ENCODE measurements around the gene ULBP2. TPM values are rescaled to one million over a fixed set of nuclear protein-coding genes. Genes with fewer than 3 reads are reported as not detected.
"Not testable (repeated sequence)": the region's sequence is repeated elsewhere in the genome, so short reads cannot be mapped to it uniquely, and the experiment has no call there.

ULBP2 gene
- total RNA-seq, 1 donor, result 2.5 TPM

DNA sequence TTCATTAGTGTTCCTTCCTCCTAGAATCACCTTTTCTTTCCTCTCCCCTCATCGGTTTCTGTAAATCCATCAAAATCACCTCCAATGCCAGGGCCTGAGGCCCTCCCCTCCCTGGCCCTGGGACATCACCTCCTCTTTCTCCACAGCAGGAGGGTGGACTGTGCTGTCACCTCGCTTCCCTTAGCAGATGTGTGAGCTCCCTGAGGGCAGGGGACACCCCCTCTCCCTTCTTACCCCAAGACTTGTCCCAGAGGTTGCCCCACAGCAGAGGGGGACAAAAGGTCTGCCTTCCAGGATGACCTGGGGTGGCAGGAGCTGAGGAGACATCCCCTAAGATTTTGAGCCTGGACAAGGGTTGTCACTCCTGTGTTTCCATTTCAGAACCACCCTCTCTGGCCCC, 27.8 kb downstream of the ULBP2 start:
- DNase-seq (ENCODE audit: insufficient read length, low spot score, missing footprints), result peak; percentile 68
- no peaks in the 10 kb centered on the region for H3K79me2 ChIP-seq (ENCODE audit: insufficient read depth, low read length)
- peaks cover 35% of the 10 kb centered on the region for H3K27me3 ChIP-seq (ENCODE audit: insufficient read depth, low read length)
- no peak overlapping the region for H3K4me3 ChIP-seq (ENCODE audit: insufficient read depth, low read length)
- H3K36me3 ChIP-seq (ENCODE audit: insufficient read depth, low read length), result no peaks in the 10 kb centered on the region
- no peak overlapping the region for H2AFZ ChIP-seq (ENCODE audit: low read length)
- H3K9me3 ChIP-seq (ENCODE audit: low read depth, low read length), result no peaks in the 10 kb centered on the region
- no peaks in the 10 kb centered on the region for H3K4me1 ChIP-seq (ENCODE audit: insufficient read depth, low read length)
- no peak overlapping the region for H3K27ac ChIP-seq (ENCODE audit: low read depth, low read length)
- TF ChIP-seq, protein P1, sequence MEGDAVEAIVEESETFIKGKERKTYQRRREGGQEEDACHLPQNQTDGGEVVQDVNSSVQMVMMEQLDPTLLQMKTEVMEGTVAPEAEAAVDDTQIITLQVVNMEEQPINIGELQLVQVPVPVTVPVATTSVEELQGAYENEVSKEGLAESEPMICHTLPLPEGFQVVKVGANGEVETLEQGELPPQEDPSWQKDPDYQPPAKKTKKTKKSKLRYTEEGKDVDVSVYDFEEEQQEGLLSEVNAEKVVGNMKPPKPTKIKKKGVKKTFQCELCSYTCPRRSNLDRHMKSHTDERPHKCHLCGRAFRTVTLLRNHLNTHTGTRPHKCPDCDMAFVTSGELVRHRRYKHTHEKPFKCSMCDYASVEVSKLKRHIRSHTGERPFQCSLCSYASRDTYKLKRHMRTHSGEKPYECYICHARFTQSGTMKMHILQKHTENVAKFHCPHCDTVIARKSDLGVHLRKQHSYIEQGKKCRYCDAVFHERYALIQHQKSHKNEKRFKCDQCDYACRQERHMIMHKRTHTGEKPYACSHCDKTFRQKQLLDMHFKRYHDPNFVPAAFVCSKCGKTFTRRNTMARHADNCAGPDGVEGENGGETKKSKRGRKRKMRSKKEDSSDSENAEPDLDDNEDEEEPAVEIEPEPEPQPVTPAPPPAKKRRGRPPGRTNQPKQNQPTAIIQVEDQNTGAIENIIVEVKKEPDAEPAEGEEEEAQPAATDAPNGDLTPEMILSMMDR (IDR thresholded peaks at IDR 0.05; ENCODE audit: extremely low read depth, low read depth, low read length), result no peak
- H4K20me1 ChIP-seq (ENCODE audit: insufficient read depth, low read length), result no peaks in the 10 kb centered on the region
- H3K4me2 ChIP-seq (ENCODE audit: insufficient read depth, low read length), result no peak overlapping the region

DNA sequence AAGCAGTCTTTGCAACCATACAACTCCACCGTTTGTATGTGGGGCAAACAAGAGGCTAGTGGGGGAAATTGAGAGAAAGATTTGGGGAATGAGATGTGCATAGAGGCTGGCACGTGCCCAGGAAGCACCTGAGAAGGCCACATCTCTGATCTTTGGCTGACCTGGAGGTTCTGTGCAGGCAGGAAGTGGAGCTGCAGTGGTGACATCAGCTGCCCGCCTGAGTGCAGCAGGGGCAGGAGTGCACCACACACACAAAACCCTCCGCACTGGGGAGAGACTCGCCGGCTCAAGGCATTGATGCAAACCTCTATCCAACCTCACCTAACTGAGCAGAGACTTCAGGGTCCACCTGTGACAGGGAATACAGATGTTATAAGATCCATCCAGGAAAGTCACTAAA, 32.6 kb downstream of the ULBP2 start:
- H3K4me3 ChIP-seq (ENCODE audit: insufficient read depth, low read length); H3K36me3 ChIP-seq (ENCODE audit: insufficient read depth, low read length); H3K4me2 ChIP-seq (ENCODE audit: insufficient read depth, low read length); H3K27ac ChIP-seq (ENCODE audit: low read depth, low read length); H3K9me3 ChIP-seq (ENCODE audit: low read depth, low read length); DNase-seq (ENCODE audit: insufficient read length, low spot score, missing footprints); H3K79me2 ChIP-seq (ENCODE audit: insufficient read depth, low read length); H3K4me1 ChIP-seq (ENCODE audit: insufficient read depth, low read length); H4K20me1 ChIP-seq (ENCODE audit: insufficient read depth, low read length); H2AFZ ChIP-seq (ENCODE audit: low read length): not testable (repeated sequence)
- H3K27me3 ChIP-seq (ENCODE audit: insufficient read depth, low read length), result peaks cover 59% of the 10 kb centered on the region

DNA sequence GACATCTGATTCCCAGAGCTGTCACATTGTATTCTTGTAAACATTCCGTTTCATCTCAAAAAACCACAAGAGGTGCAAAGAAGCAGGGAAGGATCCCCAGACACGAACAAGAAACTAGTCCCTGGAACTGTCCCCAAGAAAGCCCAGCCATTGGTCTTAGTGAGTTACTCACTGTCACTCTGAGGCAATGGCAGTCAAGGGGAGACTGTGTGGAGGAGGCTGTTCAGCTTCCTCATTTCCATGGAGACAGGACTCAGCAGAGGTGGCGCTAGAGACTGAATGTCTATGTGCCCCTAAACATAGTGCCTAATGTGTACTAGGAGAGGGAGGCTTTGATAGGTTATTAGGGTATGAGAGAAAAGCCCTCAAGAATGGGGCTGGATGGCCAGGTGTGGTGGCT, 33.0 kb downstream of the ULBP2 start:
- H3K4me3 ChIP-seq (ENCODE audit: insufficient read depth, low read length), result no peak overlapping the region
- H3K4me1 ChIP-seq (ENCODE audit: insufficient read depth, low read length), result no peaks in the 10 kb centered on the region
- DNase-seq (ENCODE audit: insufficient read length, low spot score, missing footprints), result no peak
- no peaks in the 10 kb centered on the region for H3K79me2 ChIP-seq (ENCODE audit: insufficient read depth, low read length)
- H3K4me2 ChIP-seq (ENCODE audit: insufficient read depth, low read length), result no peak overlapping the region
- no peaks in the 10 kb centered on the region for H4K20me1 ChIP-seq (ENCODE audit: insufficient read depth, low read length)
- no peak overlapping the region for H3K27ac ChIP-seq (ENCODE audit: low read depth, low read length)
- H3K36me3 ChIP-seq (ENCODE audit: insufficient read depth, low read length), result no peaks in the 10 kb centered on the region
- no peaks in the 10 kb centered on the region for H3K9me3 ChIP-seq (ENCODE audit: low read depth, low read length)
- TF ChIP-seq, protein P1 (IDR thresholded peaks at IDR 0.05; ENCODE audit: extremely low read depth, low read depth, low read length), result no peak
- peaks cover 59% of the 10 kb centered on the region for H3K27me3 ChIP-seq (ENCODE audit: insufficient read depth, low read length)
- H2AFZ ChIP-seq (ENCODE audit: low read length), result no peak overlapping the region

DNA sequence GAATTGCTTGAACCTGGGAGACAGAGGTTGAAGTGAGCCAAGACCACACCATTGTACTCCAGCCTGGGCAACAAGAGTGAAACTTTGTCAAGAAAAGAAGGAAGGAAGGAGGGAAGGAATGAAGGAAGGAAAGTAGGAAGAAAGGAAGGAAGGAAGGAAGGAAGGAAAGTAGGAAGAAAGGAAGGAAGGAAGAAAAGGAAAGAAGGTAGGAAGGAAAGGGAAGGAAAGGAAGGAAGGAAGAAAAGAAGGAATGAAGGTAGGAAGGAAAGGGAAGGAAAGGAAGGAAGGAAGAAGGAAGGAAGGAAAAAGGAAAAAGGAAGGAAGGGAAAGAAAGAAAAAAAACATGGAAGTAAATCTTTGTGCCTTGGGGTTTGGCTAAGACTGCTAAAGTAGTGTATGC, 33.6 kb downstream of the ULBP2 start:
- TF ChIP-seq, protein P1 (IDR thresholded peaks at IDR 0.05; ENCODE audit: extremely low read depth, low read depth, low read length), result no peak

More for the DNA sequence above, 33.6 kb downstream of the ULBP2 start:
- no peak overlapping the region for H3K4me2 ChIP-seq (ENCODE audit: insufficient read depth, low read length)
- H3K79me2 ChIP-seq (ENCODE audit: insufficient read depth, low read length), result no peaks in the 10 kb centered on the region
- no peaks in the 10 kb centered on the region for H4K20me1 ChIP-seq (ENCODE audit: insufficient read depth, low read length)
- H3K4me1 ChIP-seq (ENCODE audit: insufficient read depth, low read length), result no peaks in the 10 kb centered on the region
- no peak for DNase-seq (ENCODE audit: insufficient read length, low spot score, missing footprints)
- H2AFZ ChIP-seq (ENCODE audit: low read length), result no peak overlapping the region
- no peak overlapping the region for H3K27ac ChIP-seq (ENCODE audit: low read depth, low read length)
- H3K9me3 ChIP-seq (ENCODE audit: low read depth, low read length), result no peaks in the 10 kb centered on the region
- no peak overlapping the region for H3K4me3 ChIP-seq (ENCODE audit: insufficient read depth, low read length)
- no peaks in the 10 kb centered on the region for H3K36me3 ChIP-seq (ENCODE audit: insufficient read depth, low read length)
- peaks cover 59% of the 10 kb centered on the region for H3K27me3 ChIP-seq (ENCODE audit: insufficient read depth, low read length)
